GM12878 (cell line): ENCODE data around the gene NFKBIE. TPM values are rescaled to one million over a fixed set of nuclear protein-coding genes. Genes with fewer than 3 reads are reported as not detected.

ENCODE experiments used
- CBX3 ChIP-seq: fragments of 200-600 bp; sonication (generic); IDR thresholded peaks from 2 replicates; pipeline ENCODE4 v1.6.1; 2016; ENCODE audit warnings: low read depth, borderline replicate concordance
- CBX5 ChIP-seq: sonication (generic); IDR thresholded peaks from 2 replicates; pipeline ENCODE4 v1.6.1; 2016; ENCODE audit warnings: low read depth, moderate library complexity, mild to moderate bottlenecking, inconsistent platforms
- CHD4 ChIP-seq: fragments of 200-600 bp; sonication (generic); IDR thresholded peaks from 2 replicates; pipeline ENCODE4 v1.6.1; 2016; ENCODE audit warnings: mild to moderate bottlenecking
- EGR1 ChIP-seq, 2 experiments: IDR thresholded peaks; 1 replicate in 1 of 2; 2 replicates in 1 of 2; pipeline ENCODE4 v1.6.1; 2011 to 2012; ENCODE audit warnings: low read depth in 2 of 2, low read length in 2 of 2, borderline replicate concordance in 1 of 2, mild to moderate bottlenecking in 1 of 2, moderate library complexity in 1 of 2
- EZH2 ChIP-seq: IDR thresholded peaks from 2 replicates; pipeline ENCODE4 v1.6.1; 2012; ENCODE audit warnings: low read depth, mild to moderate bottlenecking, control low read depth, inconsistent platforms, low read length, borderline replicate concordance; ENCODE audit not compliant: control insufficient read depth
- HDAC2 ChIP-seq: fragments of 200-600 bp; sonication (generic); IDR thresholded peaks from 2 replicates; pipeline ENCODE4 v1.6.1; 2017
- KLF5 ChIP-seq: fragments of 450-650 bp; IDR thresholded peaks from 2 replicates; pipeline ENCODE4 v1.6.1; 2014; ENCODE audit warnings: mild to moderate bottlenecking; ENCODE audit not compliant: partially characterized antibody
- MEF2A ChIP-seq: IDR thresholded peaks from 2 replicates; pipeline ENCODE4 v1.6.1; 2011; ENCODE audit warnings: low read depth, mild to moderate bottlenecking, low read length, moderate library complexity; ENCODE audit not compliant: insufficient read depth
- MTA3 ChIP-seq: IDR thresholded peaks from 2 replicates; pipeline ENCODE4 v1.6.1; 2012; ENCODE audit warnings: low read length, inconsistent platforms, borderline replicate concordance
- MYB ChIP-seq: fragments of 150-350 bp; IDR thresholded peaks from 2 replicates; pipeline ENCODE4 v1.6.1; 2014; ENCODE audit warnings: mild to moderate bottlenecking, low read depth, low read length, borderline replicate concordance
- RAD51 ChIP-seq: fragments of 450-650 bp; IDR thresholded peaks from 2 replicates; pipeline ENCODE4 v1.6.1; 2016; ENCODE audit warnings: moderate library complexity, mild to moderate bottlenecking, inconsistent platforms
- RB1 ChIP-seq: fragments of 450-650 bp; formaldehyde crosslinking; IDR thresholded peaks from 2 replicates; pipeline ENCODE4 v1.6.1; 2017; ENCODE audit warnings: mild to moderate bottlenecking, borderline replicate concordance
- RUNX3 ChIP-seq: IDR thresholded peaks from 2 replicates; pipeline ENCODE4 v1.6.1; 2012; ENCODE audit warnings: low read length, inconsistent platforms
- ZBED1 ChIP-seq: IDR thresholded peaks from 2 replicates; pipeline ENCODE4 v1.6.1; 2016; ENCODE audit warnings: borderline replicate concordance
- ZNF217 ChIP-seq: fragments of 450-650 bp; IDR thresholded peaks from 2 replicates; pipeline ENCODE4 v1.6.1; 2017; ENCODE audit warnings: antibody characterized with exemption, mild to moderate bottlenecking
- ZNF384 ChIP-seq: IDR thresholded peaks from 2 replicates; pipeline ENCODE4 v1.6.1; 2012; ENCODE audit warnings: low read depth, mild to moderate bottlenecking, low read length, improper control_type of control experiment, borderline replicate concordance
- polyA plus RNA-seq, 11 experiments: library from polyadenylated mRNA; depleted of rRNA in 4 of 11; unstranded in 6 of 11; stranded (reverse) in 5 of 11; fragments of >200 nt; fragmentation: Nextera tagmentation in 4 of 11; fragmentation: Illumina TruSeq in 1 of 11; extraction: Ambion mirVana in 4 of 11; extraction: Trizol in 1 of 11; gene quantifications; 1 replicate in 1 of 11; 2 replicates in 10 of 11; pipeline versions ENCODE4 v1.2.1 to v1.2.3, GENCODE V29; 2011 to 2016; ENCODE audit warnings: inconsistent platforms in 2 of 11, missing spikeins in 2 of 11, low read depth in 1 of 11
- total RNA-seq, 4 experiments: library from RNA; depleted of rRNA in 3 of 4; stranded (reverse); fragments of >200 nt in 3 of 4; fragmentation: Illumina TruSeq in 1 of 4; extraction: Trizol in 1 of 4; gene quantifications; 2 replicates each; pipeline versions ENCODE4 v1.2.1 to v1.2.3, GENCODE V29; 2013 to 2021
- TF ChIP-seq, protein P1 (sequence below): IDR thresholded peaks from 2 replicates; pipeline ENCODE4 v1.6.1; 2012; ENCODE audit warnings: improper control_type of control experiment, low read depth, low read length; ENCODE audit not compliant: insufficient replicate concordance
- TF ChIP-seq, protein P2 (sequence below): fragments of 450-650 bp; IDR thresholded peaks from 2 replicates; pipeline ENCODE4 v1.6.1; 2017; ENCODE audit warnings: mild to moderate bottlenecking, low read depth, inconsistent platforms; ENCODE audit not compliant: poor library complexity, severe bottlenecking
- TF ChIP-seq, protein P3 (sequence below): fragments of 450-650 bp; IDR thresholded peaks from 2 replicates; pipeline ENCODE4 v1.6.1; 2016; ENCODE audit warnings: mild to moderate bottlenecking, moderate library complexity, borderline replicate concordance

Gene NFKBIE
- total and polyA plus RNA-seq, 10 of the 15 experiments (the other 5 are each of a cell fraction or from before 2014, with no cell fraction given), result 10.4 to 106 (median 38.8) TPM

DNA sequence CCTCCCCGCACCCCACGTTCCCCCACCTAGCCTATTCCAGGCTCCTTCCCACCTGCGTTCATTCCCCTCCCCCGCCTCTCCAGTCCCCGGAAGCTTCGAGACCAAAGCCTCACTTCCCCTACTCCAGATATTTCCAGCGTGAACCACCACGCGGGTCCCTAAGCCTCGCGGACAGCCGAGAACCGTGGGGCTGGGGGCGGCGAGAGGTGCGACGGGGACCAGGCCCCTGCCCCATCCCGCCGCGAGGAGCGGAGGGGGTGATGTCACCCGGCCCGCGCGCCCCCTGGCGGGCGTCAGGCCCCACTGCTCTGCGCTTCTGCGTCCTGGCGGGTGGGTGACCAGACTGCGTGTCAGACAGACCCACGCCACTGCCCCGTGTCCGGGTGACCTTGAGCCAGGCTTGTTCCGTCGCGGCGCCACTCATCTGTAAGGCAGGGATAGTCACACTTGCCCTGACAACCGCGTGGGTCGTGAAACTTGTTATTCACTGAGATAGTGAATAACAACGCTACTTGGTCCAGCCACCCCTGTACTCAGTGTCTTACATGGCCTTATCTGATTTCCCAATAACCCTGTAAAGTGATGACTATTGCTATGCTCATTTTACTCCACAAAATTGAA, 27.4 kb downstream of the NFKBIE start (continued):
- TF ChIP-seq RUNX3 (peak; percentile 5; the same call in 1 of the 2 replicates), ZNF384 (no peak), MYB (no peak), ZBED1 (no peak), MTA3 (no peak), RB1 (peak; percentile 92; the same call in 1 of the 2 replicates), CHD4 (no peak), CBX3 (no peak), ZNF217 (0 out of 2 replicates have a peak, but pooled peaks have one; percentile 49), RAD51 (no peak), HDAC2 (no peak), KLF5 (no peak), EGR1 (IDR thresholded peaks at IDR 0.05; ENCODE audit: borderline replicate concordance in 1 of 2, low read depth in 2 of 2, low read length in 2 of 2) (no peak), EZH2 (no peak), CBX5 (no peak), MEF2A (no peak)
- TF ChIP-seq, protein P1, sequence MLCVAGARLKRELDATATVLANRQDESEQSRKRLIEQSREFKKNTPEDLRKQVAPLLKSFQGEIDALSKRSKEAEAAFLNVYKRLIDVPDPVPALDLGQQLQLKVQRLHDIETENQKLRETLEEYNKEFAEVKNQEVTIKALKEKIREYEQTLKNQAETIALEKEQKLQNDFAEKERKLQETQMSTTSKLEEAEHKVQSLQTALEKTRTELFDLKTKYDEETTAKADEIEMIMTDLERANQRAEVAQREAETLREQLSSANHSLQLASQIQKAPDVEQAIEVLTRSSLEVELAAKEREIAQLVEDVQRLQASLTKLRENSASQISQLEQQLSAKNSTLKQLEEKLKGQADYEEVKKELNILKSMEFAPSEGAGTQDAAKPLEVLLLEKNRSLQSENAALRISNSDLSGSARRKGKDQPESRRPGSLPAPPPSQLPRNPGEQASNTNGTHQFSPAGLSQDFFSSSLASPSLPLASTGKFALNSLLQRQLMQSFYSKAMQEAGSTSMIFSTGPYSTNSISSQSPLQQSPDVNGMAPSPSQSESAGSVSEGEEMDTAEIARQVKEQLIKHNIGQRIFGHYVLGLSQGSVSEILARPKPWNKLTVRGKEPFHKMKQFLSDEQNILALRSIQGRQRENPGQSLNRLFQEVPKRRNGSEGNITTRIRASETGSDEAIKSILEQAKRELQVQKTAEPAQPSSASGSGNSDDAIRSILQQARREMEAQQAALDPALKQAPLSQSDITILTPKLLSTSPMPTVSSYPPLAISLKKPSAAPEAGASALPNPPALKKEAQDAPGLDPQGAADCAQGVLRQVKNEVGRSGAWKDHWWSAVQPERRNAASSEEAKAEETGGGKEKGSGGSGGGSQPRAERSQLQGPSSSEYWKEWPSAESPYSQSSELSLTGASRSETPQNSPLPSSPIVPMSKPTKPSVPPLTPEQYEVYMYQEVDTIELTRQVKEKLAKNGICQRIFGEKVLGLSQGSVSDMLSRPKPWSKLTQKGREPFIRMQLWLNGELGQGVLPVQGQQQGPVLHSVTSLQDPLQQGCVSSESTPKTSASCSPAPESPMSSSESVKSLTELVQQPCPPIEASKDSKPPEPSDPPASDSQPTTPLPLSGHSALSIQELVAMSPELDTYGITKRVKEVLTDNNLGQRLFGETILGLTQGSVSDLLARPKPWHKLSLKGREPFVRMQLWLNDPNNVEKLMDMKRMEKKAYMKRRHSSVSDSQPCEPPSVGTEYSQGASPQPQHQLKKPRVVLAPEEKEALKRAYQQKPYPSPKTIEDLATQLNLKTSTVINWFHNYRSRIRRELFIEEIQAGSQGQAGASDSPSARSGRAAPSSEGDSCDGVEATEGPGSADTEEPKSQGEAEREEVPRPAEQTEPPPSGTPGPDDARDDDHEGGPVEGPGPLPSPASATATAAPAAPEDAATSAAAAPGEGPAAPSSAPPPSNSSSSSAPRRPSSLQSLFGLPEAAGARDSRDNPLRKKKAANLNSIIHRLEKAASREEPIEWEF, result no peak
- TF ChIP-seq, protein P2, sequence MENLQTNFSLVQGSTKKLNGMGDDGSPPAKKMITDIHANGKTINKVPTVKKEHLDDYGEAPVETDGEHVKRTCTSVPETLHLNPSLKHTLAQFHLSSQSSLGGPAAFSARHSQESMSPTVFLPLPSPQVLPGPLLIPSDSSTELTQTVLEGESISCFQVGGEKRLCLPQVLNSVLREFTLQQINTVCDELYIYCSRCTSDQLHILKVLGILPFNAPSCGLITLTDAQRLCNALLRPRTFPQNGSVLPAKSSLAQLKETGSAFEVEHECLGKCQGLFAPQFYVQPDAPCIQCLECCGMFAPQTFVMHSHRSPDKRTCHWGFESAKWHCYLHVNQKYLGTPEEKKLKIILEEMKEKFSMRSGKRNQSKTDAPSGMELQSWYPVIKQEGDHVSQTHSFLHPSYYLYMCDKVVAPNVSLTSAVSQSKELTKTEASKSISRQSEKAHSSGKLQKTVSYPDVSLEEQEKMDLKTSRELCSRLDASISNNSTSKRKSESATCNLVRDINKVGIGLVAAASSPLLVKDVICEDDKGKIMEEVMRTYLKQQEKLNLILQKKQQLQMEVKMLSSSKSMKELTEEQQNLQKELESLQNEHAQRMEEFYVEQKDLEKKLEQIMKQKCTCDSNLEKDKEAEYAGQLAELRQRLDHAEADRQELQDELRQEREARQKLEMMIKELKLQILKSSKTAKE, result no peak
- TF ChIP-seq, protein P3, sequence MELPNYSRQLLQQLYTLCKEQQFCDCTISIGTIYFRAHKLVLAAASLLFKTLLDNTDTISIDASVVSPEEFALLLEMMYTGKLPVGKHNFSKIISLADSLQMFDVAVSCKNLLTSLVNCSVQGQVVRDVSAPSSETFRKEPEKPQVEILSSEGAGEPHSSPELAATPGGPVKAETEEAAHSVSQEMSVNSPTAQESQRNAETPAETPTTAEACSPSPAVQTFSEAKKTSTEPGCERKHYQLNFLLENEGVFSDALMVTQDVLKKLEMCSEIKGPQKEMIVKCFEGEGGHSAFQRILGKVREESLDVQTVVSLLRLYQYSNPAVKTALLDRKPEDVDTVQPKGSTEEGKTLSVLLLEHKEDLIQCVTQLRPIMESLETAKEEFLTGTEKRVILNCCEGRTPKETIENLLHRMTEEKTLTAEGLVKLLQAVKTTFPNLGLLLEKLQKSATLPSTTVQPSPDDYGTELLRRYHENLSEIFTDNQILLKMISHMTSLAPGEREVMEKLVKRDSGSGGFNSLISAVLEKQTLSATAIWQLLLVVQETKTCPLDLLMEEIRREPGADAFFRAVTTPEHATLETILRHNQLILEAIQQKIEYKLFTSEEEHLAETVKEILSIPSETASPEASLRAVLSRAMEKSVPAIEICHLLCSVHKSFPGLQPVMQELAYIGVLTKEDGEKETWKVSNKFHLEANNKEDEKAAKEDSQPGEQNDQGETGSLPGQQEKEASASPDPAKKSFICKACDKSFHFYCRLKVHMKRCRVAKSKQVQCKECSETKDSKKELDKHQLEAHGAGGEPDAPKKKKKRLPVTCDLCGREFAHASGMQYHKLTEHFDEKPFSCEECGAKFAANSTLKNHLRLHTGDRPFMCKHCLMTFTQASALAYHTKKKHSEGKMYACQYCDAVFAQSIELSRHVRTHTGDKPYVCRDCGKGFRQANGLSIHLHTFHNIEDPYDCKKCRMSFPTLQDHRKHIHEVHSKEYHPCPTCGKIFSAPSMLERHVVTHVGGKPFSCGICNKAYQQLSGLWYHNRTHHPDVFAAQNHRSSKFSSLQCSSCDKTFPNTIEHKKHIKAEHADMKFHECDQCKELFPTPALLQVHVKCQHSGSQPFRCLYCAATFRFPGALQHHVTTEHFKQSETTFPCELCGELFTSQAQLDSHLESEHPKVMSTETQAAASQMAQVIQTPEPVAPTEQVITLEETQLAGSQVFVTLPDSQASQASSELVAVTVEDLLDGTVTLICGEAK, result no peak
